ENCODE results near the gene HIVEP1.
"Not testable (repeated sequence)": the region's sequence is repeated elsewhere in the genome, so short reads cannot be mapped to it uniquely, and the experiment has no call there.

Gene HIVEP1

GRCh38 chr6:12090714-12091113 lies 78.6 kb downstream of the HIVEP1 start:
- no peaks in the 10 kb centered on the region for H3K36me3 ChIP-seq (ENCODE audit: control insufficient read depth, insufficient read depth, low read length)
- H3K4me3 ChIP-seq (ENCODE audit: low read length) = no peak overlapping the region
- no peaks in the 10 kb centered on the region for H3K27me3 ChIP-seq (ENCODE audit: control insufficient read depth, insufficient read depth, low read length)
- H3K9ac ChIP-seq (ENCODE audit: low read length) = no peak overlapping the region
- H3K4me1 ChIP-seq (ENCODE audit: control insufficient read depth, insufficient read depth, low read length) = peaks cover 4% of the 10 kb centered on the region
- no peak overlapping the region for H3K27ac ChIP-seq (ENCODE audit: low read depth, low read length)

GRCh38 chr6:12092762-12093161 lies 80.7 kb downstream of the HIVEP1 start:
- Histone ChIP-seq H3K27me3 (ENCODE audit: control insufficient read depth, insufficient read depth, low read length) (no peaks in the 10 kb centered on the region), H3K36me3 (ENCODE audit: control insufficient read depth, insufficient read depth, low read length) (no peaks in the 10 kb centered on the region), H3K4me1 (ENCODE audit: control insufficient read depth, insufficient read depth, low read length) (peaks cover 4% of the 10 kb centered on the region), H3K4me3 (ENCODE audit: low read length) (no peak overlapping the region), H3K9ac (ENCODE audit: low read length) (no peak overlapping the region), H3K27ac (ENCODE audit: low read depth, low read length) (no peak overlapping the region)

- Histone ChIP-seq H3K4me1 (ENCODE audit: control insufficient read depth, insufficient read depth, low read length) (no peaks in the 10 kb centered on the region), H3K27me3 (ENCODE audit: control insufficient read depth, insufficient read depth, low read length) (no peaks in the 10 kb centered on the region), H3K27ac (ENCODE audit: low read depth, low read length) (no peak overlapping the region), H3K36me3 (ENCODE audit: control insufficient read depth, insufficient read depth, low read length) (no peaks in the 10 kb centered on the region), H3K4me3 (ENCODE audit: low read length) (no peak overlapping the region), H3K9ac (ENCODE audit: low read length) (no peak overlapping the region)
These were observed 82.6 kb downstream of the HIVEP1 start for GRCh38 chr6:12094689-12095088.

- Histone ChIP-seq H3K27me3 (ENCODE audit: control insufficient read depth, insufficient read depth, low read length) (no peaks in the 10 kb centered on the region), H3K4me1 (ENCODE audit: control insufficient read depth, insufficient read depth, low read length) (no peaks in the 10 kb centered on the region), H3K9ac (ENCODE audit: low read length) (no peak overlapping the region), H3K36me3 (ENCODE audit: control insufficient read depth, insufficient read depth, low read length) (no peaks in the 10 kb centered on the region), H3K27ac (ENCODE audit: low read depth, low read length) (no peak overlapping the region), H3K4me3 (ENCODE audit: low read length) (no peak overlapping the region)
These were observed 84.2 kb downstream of the HIVEP1 start for GRCh38 chr6:12096342-12096741.

GRCh38 chr6:12097791-12098190 lies 85.7 kb downstream of the HIVEP1 start:
- no peaks in the 10 kb centered on the region for H3K4me1 ChIP-seq (ENCODE audit: control insufficient read depth, insufficient read depth, low read length)
- no peak overlapping the region for H3K27ac ChIP-seq (ENCODE audit: low read depth, low read length)
- H3K9ac ChIP-seq (ENCODE audit: low read length) = no peak overlapping the region
- H3K4me3 ChIP-seq (ENCODE audit: low read length) = no peak overlapping the region
- no peaks in the 10 kb centered on the region for H3K36me3 ChIP-seq (ENCODE audit: control insufficient read depth, insufficient read depth, low read length)
- H3K27me3 ChIP-seq (ENCODE audit: control insufficient read depth, insufficient read depth, low read length) = no peaks in the 10 kb centered on the region

- Histone ChIP-seq H3K4me3 (ENCODE audit: low read length) (no peak overlapping the region), H3K27ac (ENCODE audit: low read depth, low read length) (no peak overlapping the region), H3K36me3 (ENCODE audit: control insufficient read depth, insufficient read depth, low read length) (no peaks in the 10 kb centered on the region), H3K27me3 (ENCODE audit: control insufficient read depth, insufficient read depth, low read length) (no peaks in the 10 kb centered on the region), H3K9ac (ENCODE audit: low read length) (no peak overlapping the region), H3K4me1 (ENCODE audit: control insufficient read depth, insufficient read depth, low read length) (no peaks in the 10 kb centered on the region)
These were observed 87.7 kb downstream of the HIVEP1 start for GRCh38 chr6:12099623-12100338.

GRCh38 chr6:12101048-12101447 lies 88.9 kb downstream of the HIVEP1 start:
- Histone ChIP-seq H3K9ac (ENCODE audit: low read length) (no peak overlapping the region), H3K27ac (ENCODE audit: low read depth, low read length) (no peak overlapping the region), H3K4me3 (ENCODE audit: low read length) (no peak overlapping the region), H3K36me3 (ENCODE audit: control insufficient read depth, insufficient read depth, low read length) (no peaks in the 10 kb centered on the region), H3K27me3 (ENCODE audit: control insufficient read depth, insufficient read depth, low read length) (no peaks in the 10 kb centered on the region), H3K4me1 (ENCODE audit: control insufficient read depth, insufficient read depth, low read length) (no peaks in the 10 kb centered on the region)

GRCh38 chr6:12101653-12102312 lies 89.7 kb downstream of the HIVEP1 start:
- H3K27ac ChIP-seq (ENCODE audit: low read depth, low read length) = no peak overlapping the region
- no peak overlapping the region for H3K9ac ChIP-seq (ENCODE audit: low read length)
- H3K4me3 ChIP-seq (ENCODE audit: low read length) = no peak overlapping the region

GRCh38 chr6:12102350-12102749 lies 90.2 kb downstream of the HIVEP1 start:
- H3K9ac ChIP-seq (ENCODE audit: low read length) = no peak overlapping the region
- no peaks in the 10 kb centered on the region for H3K27me3 ChIP-seq (ENCODE audit: control insufficient read depth, insufficient read depth, low read length)
- H3K27ac ChIP-seq (ENCODE audit: low read depth, low read length) = no peak overlapping the region
- H3K4me3 ChIP-seq (ENCODE audit: low read length) = no peak overlapping the region
- no peaks in the 10 kb centered on the region for H3K4me1 ChIP-seq (ENCODE audit: control insufficient read depth, insufficient read depth, low read length)
- no peaks in the 10 kb centered on the region for H3K36me3 ChIP-seq (ENCODE audit: control insufficient read depth, insufficient read depth, low read length)

More at GRCh38 chr6:12101653-12102312, 89.7 kb downstream of the HIVEP1 start:
- H3K27me3 ChIP-seq (ENCODE audit: control insufficient read depth, insufficient read depth, low read length) = no peaks in the 10 kb centered on the region
- H3K4me1 ChIP-seq (ENCODE audit: control insufficient read depth, insufficient read depth, low read length) = no peaks in the 10 kb centered on the region
- no peaks in the 10 kb centered on the region for H3K36me3 ChIP-seq (ENCODE audit: control insufficient read depth, insufficient read depth, low read length)

GRCh38 chr6:12103158-12103557 lies 91.0 kb downstream of the HIVEP1 start:
- Histone ChIP-seq H3K9ac (ENCODE audit: low read length) (no peak overlapping the region), H3K36me3 (ENCODE audit: control insufficient read depth, insufficient read depth, low read length) (no peaks in the 10 kb centered on the region), H3K27me3 (ENCODE audit: control insufficient read depth, insufficient read depth, low read length) (no peaks in the 10 kb centered on the region), H3K4me3 (ENCODE audit: low read length) (no peak overlapping the region), H3K4me1 (ENCODE audit: control insufficient read depth, insufficient read depth, low read length) (no peaks in the 10 kb centered on the region), H3K27ac (ENCODE audit: low read depth, low read length) (no peak overlapping the region)

GRCh38 chr6:12105271-12105670 lies 93.2 kb downstream of the HIVEP1 start:
- no peak overlapping the region for H3K27ac ChIP-seq (ENCODE audit: low read depth, low read length)
- H3K4me1 ChIP-seq (ENCODE audit: control insufficient read depth, insufficient read depth, low read length) = no peaks in the 10 kb centered on the region
- no peaks in the 10 kb centered on the region for H3K27me3 ChIP-seq (ENCODE audit: control insufficient read depth, insufficient read depth, low read length)
- H3K36me3 ChIP-seq (ENCODE audit: control insufficient read depth, insufficient read depth, low read length) = no peaks in the 10 kb centered on the region
- H3K4me3 ChIP-seq (ENCODE audit: low read length) = no peak overlapping the region
- no peak overlapping the region for H3K9ac ChIP-seq (ENCODE audit: low read length)

- not testable (repeated sequence) for H3K4me3 ChIP-seq (ENCODE audit: low read length); H3K36me3 ChIP-seq (ENCODE audit: control insufficient read depth, insufficient read depth, low read length); H3K27me3 ChIP-seq (ENCODE audit: control insufficient read depth, insufficient read depth, low read length); H3K27ac ChIP-seq (ENCODE audit: low read depth, low read length); H3K9ac ChIP-seq (ENCODE audit: low read length); H3K4me1 ChIP-seq (ENCODE audit: control insufficient read depth, insufficient read depth, low read length)
These were observed 96.3 kb downstream of the HIVEP1 start for GRCh38 chr6:12108376-12108775.
